NCI-H2107 treated with DMSO at 0.1 percent for 48 hours (cell line): ENCODE measurements around the gene KIF18B.
A peak's percentile ranks its signal among the peaks of the same experiment; 100 is the strongest.

Source experiments
- DNase-seq: peaks from one replicate; lab custom pipeline; 2025; ENCODE audit not compliant: unreplicated experiment; lab: John Stamatoyannopoulos, UW

KIF18B gene

DNA sequence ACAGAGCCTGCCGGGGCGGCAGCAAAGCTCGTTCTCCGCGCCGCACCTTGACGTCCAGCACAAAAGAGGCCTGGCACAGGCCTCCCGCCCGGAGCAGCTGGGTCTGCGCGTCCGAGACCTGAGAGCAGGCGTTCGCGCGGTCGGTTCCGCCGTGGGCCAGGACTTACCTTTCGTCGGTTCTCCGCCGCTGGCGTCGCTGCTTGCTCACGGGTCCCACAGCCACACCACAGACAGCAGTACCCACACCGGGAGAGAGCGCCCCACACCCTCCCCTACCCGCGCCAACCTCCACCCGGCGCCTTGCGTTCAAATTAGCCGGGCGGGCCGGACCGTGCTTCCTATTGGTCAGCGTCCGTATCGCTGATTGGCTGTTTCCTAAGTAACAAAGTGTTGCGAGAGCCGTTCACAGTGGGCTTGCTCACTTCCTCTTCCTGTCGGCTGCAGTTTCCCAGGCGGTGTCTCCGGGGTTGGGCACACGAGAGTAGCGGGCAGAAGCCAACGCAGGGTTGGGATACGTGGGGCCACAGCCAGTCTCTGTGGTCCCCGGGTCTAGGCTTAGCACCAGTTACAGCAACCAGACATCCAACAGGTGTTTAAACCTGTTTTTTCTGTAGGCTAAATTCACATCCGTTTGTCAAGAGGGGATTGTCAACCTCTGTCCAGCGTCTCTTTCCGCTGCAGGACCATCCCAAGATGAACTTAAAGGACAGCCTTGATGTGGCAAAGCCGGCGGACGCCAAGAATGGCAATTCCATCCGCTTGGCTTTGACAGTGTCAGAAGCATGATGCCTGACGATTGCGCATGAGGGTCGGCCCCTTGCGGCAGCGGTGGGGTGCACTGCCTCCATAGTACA lies at the start of gene KIF18B:
KIF18B (minus strand) TSS at position 313 of the 854 bp plus-strand sequence. CDS start 11,429 bp downstream, outside the sequence.
- peak; percentile 94 for DNase-seq

DNA sequence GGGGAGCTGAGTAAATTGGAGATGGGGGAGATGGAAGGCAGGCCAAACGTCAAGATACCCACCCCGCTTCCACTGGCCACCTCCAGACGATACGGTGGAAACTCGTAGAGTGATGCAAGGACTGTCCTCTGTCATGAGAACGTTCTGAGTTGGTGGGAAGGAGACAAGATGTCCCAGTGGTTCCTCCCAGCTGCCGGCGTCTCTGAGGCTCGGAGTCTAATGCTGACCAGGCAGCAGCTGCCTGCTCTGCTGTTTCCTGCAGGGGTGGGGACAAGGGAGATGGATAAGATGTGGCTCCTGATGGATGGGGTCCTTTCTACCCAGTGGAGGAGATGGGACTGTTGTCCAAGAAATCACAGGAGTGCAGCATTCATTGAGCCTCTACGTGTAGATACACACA lies 48.7 kb upstream of the KIF18B start:
- DNase-seq: no peak

DNA sequence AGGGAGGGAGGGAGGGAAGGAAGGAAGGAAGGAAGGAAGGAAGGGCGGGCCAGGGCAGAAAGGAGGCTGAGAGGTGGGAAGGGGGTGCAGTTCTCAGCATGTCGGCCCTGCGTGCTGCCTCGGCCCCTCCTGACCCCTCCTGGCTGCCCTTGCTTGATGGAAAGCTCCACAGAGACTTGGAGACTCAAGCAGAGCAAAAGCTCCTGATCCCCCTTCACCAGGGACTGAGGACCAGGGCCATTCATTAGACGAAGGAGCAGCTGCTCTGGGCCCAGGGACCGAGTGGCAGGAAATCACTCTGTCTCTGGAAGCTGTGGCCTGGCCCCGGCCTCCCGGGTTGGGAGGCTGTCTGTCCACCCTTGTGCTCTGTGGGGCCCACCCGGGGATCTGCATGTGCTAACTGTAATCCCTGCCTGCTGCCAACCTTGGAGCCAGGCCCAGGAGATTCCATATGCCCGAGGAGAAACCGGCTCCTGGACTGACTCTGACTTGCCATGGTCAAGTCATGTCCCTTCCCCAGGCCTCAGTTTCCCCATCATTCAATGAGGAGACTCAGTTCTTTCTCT lies 47.9 kb upstream of the KIF18B start:
- DNase-seq: no peak

DNA sequence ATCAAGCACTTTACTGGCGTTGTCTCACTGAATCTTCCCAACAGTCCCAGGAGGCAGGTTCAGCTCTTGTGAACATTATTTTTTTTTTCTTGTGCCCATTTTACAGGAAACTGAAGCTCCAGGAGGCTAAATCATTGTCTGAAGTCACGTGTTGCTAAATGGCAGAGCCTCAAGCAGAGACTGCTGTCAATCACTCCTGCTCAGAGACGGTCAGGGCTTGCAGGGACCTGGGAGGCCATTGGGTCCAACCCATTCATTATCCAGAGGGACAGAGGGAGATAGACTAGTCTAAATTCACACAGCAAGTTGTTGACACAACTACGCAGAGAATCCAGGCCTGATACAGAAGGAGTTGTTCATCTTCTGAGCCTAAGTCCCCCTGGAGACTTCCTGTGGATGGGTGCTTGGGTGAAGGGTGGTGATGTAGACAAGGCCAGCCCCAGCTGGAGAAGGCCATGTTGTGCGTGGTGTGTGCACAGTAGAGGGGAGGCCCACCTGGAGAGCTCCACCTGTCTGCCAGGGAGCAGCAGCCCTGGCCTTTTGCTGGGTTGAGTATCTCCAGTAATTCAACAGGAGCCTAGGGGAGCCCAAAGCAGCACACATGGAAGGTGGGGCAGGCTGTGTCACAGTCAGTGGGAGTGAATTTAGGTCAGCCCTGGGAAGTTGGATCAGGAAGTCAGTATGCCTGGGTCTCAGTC lies 44.8 kb upstream of the KIF18B start:
- DNase-seq: no peak

DNA sequence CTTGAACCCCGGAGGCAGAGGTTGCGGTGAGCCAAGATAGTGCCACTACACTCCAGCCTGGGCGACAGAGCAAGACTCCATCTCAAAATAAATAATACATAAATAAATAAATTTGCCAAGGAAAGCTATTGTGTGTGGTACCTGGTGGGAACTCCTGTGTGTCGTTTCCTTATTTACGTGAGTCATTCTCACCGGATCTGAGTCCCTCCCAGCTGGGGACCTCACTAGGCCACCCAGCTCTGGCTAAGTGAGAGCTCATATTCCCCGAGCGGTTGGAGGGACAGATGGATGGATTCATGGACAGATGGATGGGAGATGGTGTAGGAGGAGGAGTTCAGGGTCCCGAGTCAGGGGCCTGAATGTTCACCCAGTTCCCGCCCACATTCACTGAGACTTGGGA lies 43.4 kb upstream of the KIF18B start:
- no peak for DNase-seq

DNA sequence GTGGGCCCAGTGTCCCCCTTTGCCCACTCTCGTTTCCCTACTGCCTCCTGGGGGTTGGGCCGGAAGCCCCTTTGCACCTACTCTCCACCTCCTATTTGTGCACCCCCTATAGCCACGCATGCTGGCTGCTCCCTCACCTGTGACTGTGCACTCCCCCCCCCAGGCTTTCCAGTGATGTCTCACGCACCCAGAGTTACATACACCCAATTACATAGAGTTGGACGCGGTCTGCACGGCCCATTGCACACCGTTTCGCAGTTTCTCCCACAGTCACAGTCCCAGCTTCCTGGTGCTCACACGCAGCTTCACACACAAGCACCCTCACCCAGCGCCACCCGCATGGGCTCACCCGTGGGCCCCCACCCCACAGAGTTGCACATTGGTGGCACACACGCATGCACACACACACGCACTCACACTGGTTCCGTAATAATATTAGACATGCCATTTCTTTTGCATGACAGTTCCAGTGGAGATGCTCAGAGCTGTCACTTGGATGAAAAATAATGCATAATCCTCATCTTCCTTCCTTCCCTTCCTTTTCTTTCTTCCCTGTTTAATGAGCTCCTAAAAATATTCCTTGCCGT lies 42.1 kb upstream of the KIF18B start:
- no peak for DNase-seq

DNA sequence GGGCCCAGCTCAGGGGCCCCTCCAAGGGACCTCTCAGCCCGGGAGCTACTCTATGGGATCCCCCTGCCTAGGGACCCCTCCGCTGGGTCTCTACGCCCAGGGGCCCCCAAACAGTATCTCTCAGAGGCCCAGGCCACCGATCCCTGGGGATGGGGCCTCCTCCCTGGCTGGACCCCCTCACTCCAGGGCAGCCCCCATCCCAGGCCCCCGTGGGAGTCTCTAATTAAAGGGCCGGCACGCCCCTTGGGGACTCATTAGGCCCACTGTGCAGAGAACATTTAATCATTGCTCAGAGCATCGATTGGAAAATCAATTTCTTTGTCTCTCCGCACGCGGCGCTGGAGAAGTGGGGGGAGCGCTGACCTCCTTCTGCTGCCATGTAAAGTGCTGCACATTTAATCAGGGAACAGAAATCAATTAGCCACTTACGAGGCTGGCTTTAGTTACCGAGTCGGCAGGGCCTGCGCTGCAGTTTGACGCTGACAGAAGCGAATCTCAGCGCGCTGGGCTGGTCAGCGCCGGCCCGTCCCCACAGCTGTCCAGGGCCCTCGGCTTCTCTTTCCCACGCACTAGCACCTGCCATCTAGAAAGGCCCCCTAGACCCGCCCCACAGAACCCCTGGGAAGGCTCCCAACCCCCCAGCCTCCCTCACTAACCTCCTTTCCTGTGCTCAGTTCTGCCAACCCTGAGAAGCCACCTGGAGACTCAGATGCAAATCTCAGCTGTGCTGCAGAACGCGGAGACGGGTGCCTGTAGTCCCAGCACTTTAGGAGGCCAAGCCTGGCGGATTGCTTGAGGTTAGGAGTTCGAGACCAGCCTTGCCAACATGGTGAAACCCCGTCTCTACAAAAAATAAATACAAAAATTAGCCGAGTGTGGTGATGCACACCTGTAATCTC lies 40.7 kb upstream of the KIF18B start:
- DNase-seq: no peak

DNA sequence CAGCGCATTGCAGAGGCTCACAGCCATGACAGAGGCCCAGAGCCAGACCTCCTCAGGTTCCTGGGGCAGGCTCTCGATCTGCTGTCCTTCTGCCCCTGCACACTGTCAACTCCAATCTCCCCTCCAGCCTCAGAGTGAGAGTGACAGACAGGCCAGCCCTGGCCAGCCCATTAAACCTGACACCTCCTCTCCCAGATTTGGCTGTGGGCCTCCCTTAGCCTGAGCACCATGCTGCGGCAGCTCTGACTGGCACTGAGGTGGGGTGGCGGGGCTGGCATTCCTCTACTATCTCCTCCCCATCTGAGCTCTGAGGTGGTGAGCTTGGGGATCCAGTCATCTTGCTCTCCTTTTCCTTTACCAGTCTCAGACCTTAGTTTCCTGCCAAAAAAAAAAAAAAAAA lies 36.0 kb upstream of the KIF18B start:
- DNase-seq: no peak

DNA sequence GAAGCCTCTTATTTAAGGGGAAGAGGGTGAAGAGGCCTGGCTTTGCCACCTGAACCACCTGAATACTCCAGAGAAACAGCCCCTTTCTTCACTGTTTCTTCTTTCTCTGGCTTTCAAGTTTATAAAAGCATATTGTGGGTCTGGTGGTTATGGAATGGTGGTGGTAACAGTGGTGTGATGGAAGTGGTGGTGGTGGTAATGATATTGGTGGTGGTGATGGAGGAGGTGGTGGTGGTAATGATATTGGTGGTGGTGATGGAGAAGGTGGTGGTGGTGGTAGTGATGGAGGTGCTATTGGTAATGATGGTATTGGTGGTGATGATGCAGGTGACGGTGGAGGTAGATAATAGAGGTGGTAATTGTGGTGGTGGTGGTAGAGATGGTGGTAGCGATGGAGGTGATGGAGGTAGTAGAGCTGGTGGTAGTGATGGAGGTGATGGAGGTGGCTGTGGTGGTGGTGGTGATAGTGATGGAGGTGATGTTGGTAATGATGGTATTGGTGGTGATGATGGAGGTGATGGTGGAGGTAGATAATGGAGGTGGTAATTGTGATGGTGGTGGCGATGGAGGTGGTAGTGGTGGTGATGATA lies 34.6 kb upstream of the KIF18B start:
- no peak for DNase-seq

DNA sequence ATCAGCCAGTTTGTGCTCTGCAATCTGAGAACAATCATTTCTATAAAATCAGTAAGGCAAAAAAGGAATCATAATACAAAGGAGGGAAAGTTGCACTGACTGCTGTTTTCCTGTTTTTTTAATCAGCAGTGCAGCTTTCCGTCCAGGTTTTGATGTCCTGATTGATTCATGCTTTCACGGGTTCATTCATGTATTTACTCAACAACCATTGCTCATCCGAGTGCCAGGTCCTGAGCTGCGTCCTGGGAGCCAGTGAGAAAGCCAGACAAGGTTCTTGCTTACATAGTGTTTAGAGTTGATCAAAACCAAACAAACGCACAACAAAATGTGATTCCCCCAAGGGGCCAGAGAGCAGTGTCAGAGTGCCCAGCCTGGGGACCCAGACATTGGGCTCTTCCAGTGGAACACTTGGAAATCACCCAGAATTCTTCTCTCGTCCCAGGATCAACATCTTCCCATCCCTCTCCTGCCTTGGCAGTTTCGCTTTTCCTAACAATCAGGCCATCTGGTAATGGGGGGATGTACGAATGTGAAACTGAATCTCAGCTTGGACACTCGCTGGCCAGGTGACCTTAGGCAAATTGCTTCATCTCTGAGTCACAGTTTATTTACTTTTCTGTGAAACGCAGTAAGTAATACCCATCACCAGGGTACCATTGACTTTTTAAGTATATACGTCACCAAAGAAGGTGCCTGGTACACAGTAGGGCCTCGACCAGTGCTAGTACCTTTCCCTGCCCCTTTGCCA lies 33.8 kb upstream of the KIF18B start:
- no peak for DNase-seq

DNA sequence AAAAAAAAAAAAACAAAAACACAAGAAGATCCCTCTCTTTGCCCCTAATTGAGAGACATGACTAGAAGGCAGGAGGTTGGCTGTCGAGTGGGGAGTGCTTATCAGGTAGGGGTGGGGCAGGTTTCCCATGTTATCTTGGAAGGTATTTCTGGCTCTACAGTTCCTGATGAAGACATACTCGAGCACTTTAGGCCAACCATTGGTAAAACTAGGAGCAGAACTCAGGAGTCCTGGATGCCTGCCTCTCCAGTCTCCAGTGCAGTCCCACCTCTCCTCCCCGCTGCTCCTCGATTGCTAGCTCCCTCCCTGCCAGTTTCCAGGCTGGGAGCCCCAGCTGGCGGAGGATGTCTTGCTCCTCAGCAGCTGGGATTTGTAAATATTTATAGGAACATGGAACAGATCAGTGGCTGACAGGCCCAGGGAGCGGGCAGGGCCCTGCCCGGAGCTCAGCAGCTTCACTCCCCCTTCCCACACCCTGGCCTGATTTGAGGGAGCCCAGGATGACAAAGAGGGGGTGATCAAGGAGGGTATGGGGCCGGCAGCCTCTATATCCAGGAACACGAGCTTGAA lies 31.9 kb upstream of the KIF18B start:
- no peak for DNase-seq

DNA sequence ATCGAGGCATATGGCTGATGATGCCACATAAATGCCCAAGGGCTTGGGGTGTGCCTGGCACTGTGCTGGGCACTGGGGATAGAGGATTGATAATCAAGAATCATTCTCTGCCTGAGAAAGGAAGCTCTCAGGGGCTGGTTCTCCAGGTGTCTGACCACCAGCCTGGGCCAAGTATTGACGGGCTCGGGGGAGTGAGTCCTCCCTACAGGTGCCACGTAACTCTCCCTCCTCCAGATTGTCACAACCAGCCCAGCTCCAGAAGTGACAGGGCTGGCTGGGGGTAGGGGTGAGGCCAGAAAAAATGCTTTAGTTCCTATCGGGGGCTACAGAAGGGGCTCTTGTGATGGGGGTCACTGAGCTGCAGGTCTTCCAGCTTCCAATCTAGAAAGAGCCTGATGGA lies 31.2 kb upstream of the KIF18B start:
- no peak for DNase-seq

DNA sequence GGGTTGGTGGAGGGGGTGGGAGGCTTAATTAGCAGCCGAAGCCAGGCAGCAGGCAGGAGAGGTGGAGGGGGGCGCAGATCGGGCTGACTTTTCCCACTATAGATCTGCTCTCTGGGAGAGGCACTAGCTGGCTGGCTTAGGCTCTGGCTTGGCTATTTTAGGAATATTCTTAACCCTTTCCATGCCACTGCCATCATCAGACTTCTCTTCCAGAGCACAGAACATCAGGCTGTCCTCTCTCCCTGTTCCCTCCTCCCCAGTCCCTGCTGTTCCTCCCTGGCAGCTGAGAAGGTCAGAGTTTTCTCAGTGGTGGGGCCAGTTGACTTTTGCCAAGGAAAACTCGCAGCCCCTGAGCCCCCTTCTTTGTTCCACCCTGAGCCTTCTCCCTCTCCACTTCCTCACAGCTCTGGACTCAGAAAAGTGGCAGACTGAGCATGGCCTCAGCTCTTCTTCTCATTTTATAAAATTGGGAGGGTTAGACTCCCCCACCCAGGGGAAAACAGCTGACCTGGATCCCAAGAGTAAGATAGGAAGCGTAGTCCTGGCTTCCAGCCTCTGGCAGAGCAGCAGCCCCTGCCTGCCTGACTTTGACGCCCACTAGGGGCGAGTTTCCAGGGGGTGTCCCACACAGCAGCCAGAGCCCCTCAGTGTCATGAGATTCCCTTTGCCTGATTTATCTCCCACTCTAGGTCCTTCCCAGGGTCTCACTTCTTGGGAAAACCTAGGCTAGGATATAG lies 30.4 kb upstream of the KIF18B start:
- DNase-seq: no peak

DNA sequence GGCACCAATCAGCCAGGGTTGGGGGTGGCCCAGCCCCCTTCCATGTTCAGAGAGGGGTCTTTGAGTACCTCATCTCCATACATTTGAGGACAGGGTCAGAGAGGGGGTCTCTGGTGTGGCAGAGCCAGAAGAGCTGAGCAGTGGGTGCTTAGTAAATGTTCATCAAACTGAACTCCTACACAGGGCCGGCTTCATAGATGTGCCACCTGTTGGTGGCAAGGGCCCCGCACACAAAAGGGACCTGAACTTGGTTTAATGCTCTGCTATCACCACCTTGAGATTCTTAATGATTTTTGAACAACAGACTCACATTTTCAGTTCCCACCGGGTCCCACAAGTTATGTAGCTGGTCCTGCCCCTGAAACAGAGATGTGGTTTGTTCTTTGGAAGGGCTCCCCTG lies 29.5 kb upstream of the KIF18B start:
- DNase-seq: no peak

DNA sequence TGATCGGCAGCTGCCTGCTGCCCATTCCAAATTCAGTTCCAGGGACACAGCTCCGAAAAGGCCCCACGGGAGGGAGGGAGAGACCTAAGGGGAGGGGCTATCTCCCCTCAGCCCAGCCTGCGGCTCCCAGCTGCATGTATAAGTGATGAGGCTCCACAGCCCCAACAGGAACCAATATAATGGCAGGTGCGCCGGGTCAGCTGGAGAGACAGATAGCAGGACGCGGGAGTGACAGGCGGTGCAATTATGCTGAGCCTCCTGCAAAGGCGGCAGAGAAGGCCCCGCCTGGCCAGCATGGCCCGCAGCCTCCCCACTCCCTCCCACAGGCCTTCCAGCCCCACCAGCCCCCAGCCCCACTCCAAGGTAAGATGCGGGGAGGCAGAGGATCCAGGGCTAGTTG lies 28.6 kb upstream of the KIF18B start:
- no peak for DNase-seq

DNA sequence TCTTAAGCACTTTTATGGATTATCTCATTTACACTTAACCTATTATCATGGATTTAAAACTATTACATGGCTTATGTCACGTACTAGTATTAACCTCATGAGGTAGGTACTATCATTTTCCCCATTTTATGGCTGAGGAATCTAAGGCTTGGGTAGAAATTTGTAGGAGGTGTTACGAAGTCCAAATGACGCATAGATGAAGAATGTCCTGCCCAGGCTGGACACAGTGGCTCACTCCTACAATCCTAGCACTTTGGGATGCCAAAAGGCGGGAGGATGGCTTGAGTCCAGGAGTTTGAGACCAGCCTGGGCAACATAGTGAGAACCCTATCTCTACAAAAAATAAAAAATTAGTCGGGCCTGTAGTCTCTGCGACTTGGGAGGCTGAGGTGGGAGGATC lies 25.4 kb upstream of the KIF18B start:
- DNase-seq: no peak

DNA sequence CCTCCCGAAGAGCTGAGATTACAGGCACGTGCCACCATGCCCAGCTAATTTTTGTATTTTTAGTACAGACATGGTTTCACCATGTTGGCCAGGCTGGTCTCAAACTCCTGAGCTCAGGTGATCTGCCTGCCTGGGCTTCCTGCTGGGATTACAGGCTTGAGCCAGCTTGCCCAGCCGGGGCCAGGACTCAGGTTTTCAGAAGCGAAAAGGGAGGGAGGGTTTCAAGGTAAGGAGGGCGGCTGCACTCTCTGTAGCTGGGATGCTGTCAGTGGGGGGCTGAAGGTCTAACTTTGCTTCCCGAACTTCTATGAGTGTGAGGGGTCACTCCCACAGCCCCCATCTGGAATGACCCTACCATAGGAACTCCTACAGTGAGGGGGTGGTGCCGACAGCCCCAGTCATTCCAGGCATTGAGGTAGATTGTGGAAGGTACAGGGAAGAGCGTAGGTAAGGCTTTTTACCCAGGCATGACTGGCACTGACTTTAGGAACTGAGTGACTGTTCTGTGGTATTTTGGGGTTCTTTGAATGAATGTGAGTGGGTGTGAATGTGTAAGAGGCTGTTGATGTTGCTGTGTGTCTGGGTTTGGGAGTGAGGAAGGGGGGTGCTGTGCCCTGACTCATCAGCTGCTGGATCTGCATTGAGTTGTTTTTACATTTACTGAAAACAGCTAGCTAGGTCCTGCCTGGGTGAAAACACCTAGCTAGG lies 24.4 kb upstream of the KIF18B start:
- no peak for DNase-seq

DNA sequence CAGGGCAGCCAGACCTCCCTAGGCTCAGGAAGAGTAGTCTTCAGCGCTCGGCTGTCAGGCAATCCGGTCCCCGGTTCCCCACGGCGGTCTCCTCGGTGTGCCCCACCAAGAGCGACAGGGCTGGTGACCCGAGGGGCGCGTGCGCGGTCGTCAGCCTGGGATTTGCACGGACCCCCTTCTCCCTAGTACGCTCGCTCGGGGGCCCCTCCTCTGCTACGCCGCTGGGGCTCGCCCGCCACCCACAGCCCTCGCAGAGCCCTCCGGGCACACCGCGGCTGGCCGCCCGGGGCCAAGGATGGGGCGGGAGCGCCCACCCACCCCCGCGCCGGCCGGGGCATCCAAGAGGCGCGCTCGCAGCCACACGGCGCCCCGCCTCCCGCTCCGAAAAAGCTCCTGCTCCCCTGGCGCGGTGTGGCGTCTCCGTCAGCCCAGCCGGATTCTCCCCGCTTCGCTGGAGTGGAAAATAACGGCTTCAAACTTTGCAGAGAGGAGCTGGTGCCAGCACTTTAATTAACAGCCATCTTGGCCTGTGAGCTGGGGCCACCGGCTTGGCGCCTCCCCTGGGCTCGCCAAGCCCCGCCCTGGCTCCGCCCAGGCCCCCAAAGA lies 22.7 kb upstream of the KIF18B start:
- no peak for DNase-seq
